K562 (cell line): Measurements from ENCODE around the gene RAB5A. TPM values are rescaled to one million over a fixed set of nuclear protein-coding genes. Genes with fewer than 3 reads are reported as not detected.

ENCODE experiments used
- ATAC-seq: fragments of 200-7000 bp; cut with Tn5 transposase; 3 replicates; pipeline ENCODE4 v1.9.1; 2020; ENCODE audit warnings: moderate library complexity
- BruUV-seq: library from RNA; stranded (reverse); fragments of 400-500 nt; replicated peaks from 2 replicates; lab custom pipeline; 2021; lab: Mats Ljungman, UMichigan
- CTCF ChIA-PET: fragments of 300-600 bp; formaldehyde crosslinking; extraction: SDS; loops from one replicate; lab custom pipeline; 2021; ENCODE audit warnings: low intra/inter-chr PET ratio; lab: Yijun Ruan, JAX
- POLR2A ChIA-PET: fragments of 300-600, 350-650 bp; sonication (Branson Sonifier 250); formaldehyde crosslinking; extraction: SDS; loops from one replicate; lab custom pipeline; 2021; ENCODE audit warnings: antibody characterized with exemption, inconsistent platforms; lab: Yijun Ruan, JAX
- DNase-seq, 4 experiments: peaks; one replicate each; pipeline versions ENCODE4 v3.0.0 to v3.0.0-alpha.2; 2011 to 2018; ENCODE audit warnings: low spot score in 3 of 4, mixed read lengths in 3 of 4; ENCODE audit errors: extremely low read depth in 1 of 4
- FAIRE-seq: peaks from 2 replicates; lab custom pipeline; 2011; peaks lifted over from hg19 to GRCh38; lab: Jason Lieb, UNC
- H2AFZ ChIP-seq: 2 replicates; pipeline ENCODE4 v1.6.0; 2011; ENCODE audit warnings: low read depth, low read length, control low read depth, inconsistent platforms
- H3K27ac ChIP-seq: fragments of 200-600 bp; 3 replicates; pipeline ENCODE4 v1.8.0; 2011; ENCODE audit warnings: low read depth, mild to moderate bottlenecking, control low read depth, inconsistent platforms, low read length, moderate library complexity, mixed read lengths; ENCODE audit errors: extremely low read depth
- H3K27me3 ChIP-seq, 2 experiments: fragments of 300-600 bp in 1 of 2; 2 replicates in 1 of 2; 3 replicates in 1 of 2; pipeline versions ENCODE4 v1.6.0 to v1.8.0; 2011; ENCODE audit warnings: inconsistent platforms in 2 of 2, low read length in 2 of 2, mild to moderate bottlenecking in 1 of 2, mixed read lengths in 1 of 2, moderate library complexity in 1 of 2; ENCODE audit not compliant: control insufficient read depth in 2 of 2, insufficient read depth in 2 of 2
- H3K36me3 ChIP-seq: fragments of 300-600 bp; 3 replicates; pipeline ENCODE4 v1.8.0; 2011; ENCODE audit warnings: mild to moderate bottlenecking, low read length, inconsistent platforms; ENCODE audit not compliant: control insufficient read depth, insufficient read depth
- H3K4me1 ChIP-seq, 2 experiments: fragments of 200-600 bp in 1 of 2; replicated peaks in 1 of 2; 2 replicates in 1 of 2; 3 replicates in 1 of 2; pipeline versions ENCODE4 v1.5.1 to v1.8.0; 2011; ENCODE audit warnings: inconsistent platforms in 2 of 2, low read length in 2 of 2, mild to moderate bottlenecking in 1 of 2, mixed read lengths in 1 of 2, moderate library complexity in 1 of 2; ENCODE audit not compliant: control insufficient read depth in 2 of 2, insufficient read depth in 2 of 2
- H3K4me2 ChIP-seq: 2 replicates; pipeline ENCODE4 v1.6.1; 2011; ENCODE audit warnings: low read length, control low read depth, inconsistent platforms, mixed read lengths; ENCODE audit not compliant: insufficient read depth
- H3K4me3 ChIP-seq: fragments of 200-600 bp; sonication (generic), shearing (Covaris generic); 2 replicates; pipeline ENCODE4 v1.5.1; 2016; ENCODE audit warnings: control low read depth, inconsistent platforms
- H3K79me2 ChIP-seq: fragments of 200-600 bp; 3 replicates; pipeline ENCODE4 v1.8.0; 2011; ENCODE audit warnings: low read length, inconsistent platforms; ENCODE audit not compliant: control insufficient read depth, insufficient read depth
- H3K9ac ChIP-seq, 2 experiments: 2 replicates each; pipeline versions ENCODE4 v1.6.0 to v1.6.1; 2011; ENCODE audit warnings: low read depth in 2 of 2, low read length in 2 of 2, control low read depth in 1 of 2, inconsistent platforms in 1 of 2, mild to moderate bottlenecking in 1 of 2, mixed read lengths in 1 of 2; ENCODE audit not compliant: insufficient read depth in 1 of 2
- H3K9me1 ChIP-seq: one replicate; pipeline ENCODE4 v1.6.0; 2011; ENCODE audit warnings: inconsistent platforms, mild to moderate bottlenecking, low read length, moderate library complexity; ENCODE audit not compliant: control insufficient read depth, insufficient read depth
- H3K9me3 ChIP-seq: replicated peaks from 2 replicates; pipeline ENCODE4 v1.5.1; 2011; ENCODE audit warnings: low read depth, low read length, inconsistent platforms; ENCODE audit not compliant: control insufficient read depth, insufficient read depth
- H4K20me1 ChIP-seq: replicated peaks from 2 replicates; pipeline ENCODE4 v1.6.1; 2011; ENCODE audit warnings: low read length, inconsistent platforms, mixed read lengths; ENCODE audit not compliant: control insufficient read depth, insufficient read depth
- CEBPG ChIP-seq, 3 experiments: fragments of 200-800 bp in 1 of 3; sonication (Bioruptor generic) in 1 of 3; sonication (generic) in 1 of 3; formaldehyde crosslinking in 1 of 3; IDR thresholded peaks in 2 of 3; conservative IDR thresholded peaks in 1 of 3; 2 replicates each; pipeline versions ENCODE4 v1.6.1 to v1.8.0; 2016 to 2022; ENCODE audit warnings: missing compliant biosample characterization in 2 of 3, missing genetic modification characterization in 2 of 3, mild to moderate bottlenecking in 1 of 3, missing genetic modification reagents in 1 of 3
- CHCHD3 ChIP-seq: fragments of 250-450 bp; sonication (Bioruptor Pico); IDR thresholded peaks from 2 replicates; pipeline ENCODE4 v2.1.2; 2022; ENCODE audit warnings: mild to moderate bottlenecking
- DPF2 ChIP-seq: fragments of 450-650 bp; IDR thresholded peaks from 2 replicates; pipeline ENCODE4 v1.6.1; 2016
- GATAD2A ChIP-seq: fragments of 450-650 bp; IDR thresholded peaks from 2 replicates; pipeline ENCODE4 v1.6.1; 2017
- HDAC6 ChIP-seq: IDR thresholded peaks from 2 replicates; pipeline ENCODE4 v1.6.1; 2012; ENCODE audit warnings: low read depth, mild to moderate bottlenecking, control low read depth, inconsistent platforms, low read length, moderate library complexity
- HEY1 ChIP-seq: fragments of 250-450 bp; sonication (Bioruptor Pico); IDR thresholded peaks from 2 replicates; pipeline ENCODE4 v1.5.0; 2020; ENCODE audit warnings: mild to moderate bottlenecking, moderate library complexity, borderline replicate concordance
- RBM15 ChIP-seq: fragments of 200-400 bp; formaldehyde crosslinking; IDR thresholded peaks from 2 replicates; pipeline ENCODE4 v1.6.1; 2018; ENCODE audit warnings: mild to moderate bottlenecking, low read length, moderate library complexity; ENCODE audit not compliant: insufficient read depth
- SMARCC2 ChIP-seq: fragments of 450-650 bp; IDR thresholded peaks from 2 replicates; pipeline ENCODE4 v1.6.1; 2017; ENCODE audit warnings: antibody characterized with exemption, moderate library complexity, mild to moderate bottlenecking, low read depth
- SPI1 ChIP-seq: IDR thresholded peaks from 2 replicates; pipeline ENCODE4 v1.6.1; 2011; ENCODE audit warnings: low read depth, low read length, control low read depth, borderline replicate concordance
- TEAD2 ChIP-seq: fragments of 450-650 bp; IDR thresholded peaks from 2 replicates; pipeline ENCODE4 v1.6.1; 2016; ENCODE audit warnings: missing genetic modification characterization, control low read depth, missing compliant biosample characterization
- ZNF764 ChIP-seq: fragments of 250-450 bp; sonication (Bioruptor Pico); IDR thresholded peaks from 2 replicates; pipeline ENCODE4 v1.4.0; 2020; ENCODE audit warnings: low read depth, mild to moderate bottlenecking, moderate library complexity
- WGBS: fragments of 100-300 bp; shearing (Covaris generic); methylation state at CpG from one replicate; pipeline ENCODE4 v1.1.6; 2016; ENCODE audit warnings: low coverage, mixed read lengths; ENCODE audit not compliant: insufficient coverage; ENCODE audit errors: missing lambda C conversion rate; 5-methylcytosine and 5-hydroxymethylcytosine counted together
- in situ Hi-C: fragments of 300-500 bp; cut with MboI; formaldehyde crosslinking; loops from 4 replicates; pipeline ENCODE4 v1.15.0; 2018; ENCODE audit warnings: inconsistent platforms, mixed read lengths
- intact Hi-C: fragments of 100-400 bp; cut with micrococcal nuclease; formaldehyde crosslinking; loops from 2 replicates; pipeline ENCODE4 v1.14.2; 2022
- polyA plus RNA-seq, 8 experiments: library from polyadenylated mRNA; depleted of rRNA in 4 of 8; stranded (reverse) in 5 of 8; unstranded in 3 of 8; fragments of >200 nt; fragmentation: Nextera tagmentation in 2 of 8; fragmentation: Illumina TruSeq in 1 of 8; extraction: Ambion mirVana in 2 of 8; extraction: Trizol in 1 of 8; gene quantifications; 2 replicates each; pipeline versions ENCODE4 v1.2.1 to v1.2.3, GENCODE V29; 2011 to 2014; ENCODE audit warnings: inconsistent platforms in 1 of 8, missing spikeins in 1 of 8
- total RNA-seq, 7 experiments: library from RNA; depleted of rRNA in 6 of 7; stranded (reverse); fragments of >200 nt in 6 of 7; fragmentation: Illumina TruSeq in 2 of 7; extraction: Trizol in 2 of 7; gene quantifications; 2 replicates each; pipeline versions ENCODE4 v1.2.1 to v1.2.3, GENCODE V29; 2011 to 2021; ENCODE audit warnings: low replicate concordance in 1 of 7

Gene RAB5A
- total and polyA plus RNA-seq, 9 of the 15 experiments (the other 6 are each of a cell fraction or from before 2014, with no cell fraction given), result 28.3 to 64.2 (median 49.0) TPM

DNA sequence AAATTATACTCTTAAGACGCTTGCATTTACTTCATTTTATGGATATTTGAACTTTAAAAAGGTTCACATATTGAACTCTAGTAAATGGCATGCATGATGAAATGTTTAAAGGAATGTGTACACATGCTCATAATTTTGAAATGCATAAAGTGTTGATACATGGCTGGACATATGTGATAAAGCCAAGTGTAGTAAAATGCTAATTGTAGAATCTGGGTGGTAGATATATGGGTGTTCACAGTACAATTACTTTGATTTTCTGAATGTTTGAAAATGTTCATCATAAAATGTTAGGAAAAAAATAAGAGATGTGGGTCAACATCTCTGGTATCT is 8.6 kb upstream of the RAB5A start:
- no peak for FAIRE-seq
- TF ChIP-seq CEBPG (CRISPR knock-in tag; IDR thresholded peaks at IDR 0.05) (no peak), CEBPG (tag; conservative IDR thresholded peaks at IDR 0.05 in 1 of 2, IDR thresholded peaks at IDR 0.05 in 1 of 2) (peak in 1 of 2 experiments; percentile 66; a peak in 1 of 4 replicates), SMARCC2 (no peak)
- TF ChIP-seq, all 486 proteins: peak for 1
- Histone ChIP-seq H3K4me2 (no peak overlapping the region), H3K36me3 (no peaks in the 10 kb centered on the region), H4K20me1 (no peaks in the 10 kb centered on the region), H3K4me1 (peaks cover 13 to 27% of the 10 kb centered on the region in 2 experiments), H2AFZ (no peak overlapping the region), H3K27ac (no peak overlapping the region), H3K9me1 (no peaks in the 10 kb centered on the region), H3K79me2 (no peaks in the 10 kb centered on the region), H3K27me3 (no peaks in the 10 kb centered on the region), H3K9me3 (no peaks in the 10 kb centered on the region), H3K4me3 (no peak overlapping the region), H3K9ac (no peak overlapping the region)
- no TSS peak for BruUV-seq
- ATAC-seq (no peak), DNase-seq (no peak)
- intact Hi-C loops (no loop called here), in situ Hi-C loops (no loop called here)
- 57% methylated on average over 1 of the region's 1 CpG for WGBS
- ChIA-PET POLR2A (interaction anchor here (1.9 to 2.2 kb wide), 2 partner anchors 7 to 16 kb away, joined by 6 to 15 read pairs; no protein-coding TSS in a partner anchor), CTCF (no interaction called here)

DNA sequence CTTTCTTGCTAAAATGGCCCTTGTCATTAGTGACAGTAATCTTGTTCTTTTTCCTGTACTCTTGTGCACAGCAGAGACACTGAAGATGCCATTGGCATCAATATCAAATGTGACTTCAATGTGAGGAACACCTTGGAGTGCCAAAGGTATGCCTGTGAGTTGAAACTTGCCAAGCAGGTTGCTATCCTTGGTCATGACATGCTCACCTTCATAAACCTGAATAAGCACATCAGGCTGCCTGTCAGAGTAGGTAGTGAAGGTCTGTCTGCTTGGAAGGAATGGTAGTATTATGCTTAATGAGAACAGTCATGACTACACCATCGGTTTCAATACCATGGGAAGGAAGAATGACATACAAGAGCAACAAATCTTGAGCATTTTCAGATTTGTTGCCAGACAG is 6.3 kb upstream of the RAB5A start:
- Histone ChIP-seq H3K4me1 (peaks cover 2 to 20% of the 10 kb centered on the region in 2 experiments; a peak in 3 of 5 replicates), H4K20me1 (no peaks in the 10 kb centered on the region), H3K9me3 (no peaks in the 10 kb centered on the region), H2AFZ (no peak overlapping the region), H3K27me3 (no peaks in the 10 kb centered on the region), H3K79me2 (peaks cover 4% of the 10 kb centered on the region; the same call in 2 of the 3 replicates), H3K4me2 (no peak overlapping the region), H3K9ac (no peak overlapping the region), H3K4me3 (no peak overlapping the region), H3K27ac (no peak overlapping the region), H3K9me1 (no peaks in the 10 kb centered on the region), H3K36me3 (no peaks in the 10 kb centered on the region; the same call in 2 of the 3 replicates)
- no peak for DNase-seq
- ATAC-seq, result no peak
- ChIA-PET POLR2A (no interaction called here), CTCF (no interaction called here)
- intact Hi-C loops, result loop anchor here (10.0 kb wide), 1 partner anchor 384 kb away; no protein-coding TSS in a partner anchor
- BruUV-seq, result no TSS peak
- in situ Hi-C loops, result no loop called here
- FAIRE-seq, result no peak
- 5% methylated on average over 1 of the region's 1 CpG for WGBS
- TF ChIP-seq HEY1 (CRISPR knock-in tag) (no peak), HDAC6 (no peak), TEAD2 (tag) (no peak), DPF2 (no peak), GATAD2A (no peak), SPI1 (no peak), ZNF764 (CRISPR knock-in tag) (no peak), CHCHD3 (CRISPR knock-in tag) (no peak), RBM15 (no peak)
